Mucosa of descending colon (tissue), 3 donors: Measurements from ENCODE around the gene YTHDF1. TPM values are rescaled to one million over a fixed set of nuclear protein-coding genes. Genes with fewer than 3 reads are reported as not detected.

Experiments
- ATAC-seq: fragments of 200-7000 bp; cut with Tn5 transposase; one replicate; pipeline ENCODE4 v1.9.1; 2020; ENCODE audit warnings: mild to moderate bottlenecking, moderate library complexity
- DNase-seq, 3 donors: peaks; one replicate each; pipeline ENCODE4 v3.0.0-alpha.2; 2020
- H3K36me3 ChIP-seq: fragments of 200-600 bp; one replicate; pipeline ENCODE4 v1.8.0; 2021; ENCODE audit warnings: low read depth, mild to moderate bottlenecking
- H3K4me1 ChIP-seq: fragments of 200-600 bp; one replicate; pipeline ENCODE4 v1.8.0; 2021; ENCODE audit warnings: low read depth, mild to moderate bottlenecking
- H3K4me3 ChIP-seq: fragments of 200-600 bp; one replicate; pipeline ENCODE4 v1.8.0; 2021; ENCODE audit warnings: mild to moderate bottlenecking
- H3K9me3 ChIP-seq: fragments of 200-600 bp; one replicate; pipeline ENCODE4 v1.8.0; 2021; ENCODE audit warnings: mild to moderate bottlenecking
- CTCF ChIP-seq: fragments of 200-600 bp; IDR thresholded peaks from one replicate; pipeline ENCODE4 v1.8.0; 2022; ENCODE audit warnings: antibody characterized with exemption, mild to moderate bottlenecking
- intact Hi-C, 2 donors: fragments of 100-400 bp; cut with DNase I in 1 of 2; cut with micrococcal nuclease in 1 of 2; formaldehyde crosslinking; loops; one replicate each; pipeline versions ENCODE4 v1.11.0 to v1.11.1; 2022; cut with DNase I, micrococcal nuclease
- total RNA-seq, 3 donors: library from RNA; stranded (reverse); fragmentation: NEBNext Ultra II Directional in 2 of 3; extraction: Animal tissue kit (Norgen Biotek cat#: 25700) in 2 of 3; gene quantifications; one replicate each; pipeline versions ENCODE4 v1.2.1 to v1.2.4, GENCODE V29; 2021 to 2023
- donor health status: DM: no; HTN: no; CAD: no; lungs with moderate emphysema.
- donor health status: DM: no; HTN: no; CAD: no.
- donor health status: DM: no; HTN: yes; CAD: no.

YTHDF1 gene
- total RNA-seq, 3 donors from 2014 or later: 32.0 to 37.2 (median 34.2) TPM

- DNase-seq (peak in 1 of 3 donors; percentile 19), ATAC-seq (no peak)
- Histone ChIP-seq H3K36me3 (no peaks in the 10 kb centered on the region), H3K4me1 (no peaks in the 10 kb centered on the region), H3K4me3 (no peak overlapping the region), H3K9me3 (no peaks in the 10 kb centered on the region)
- intact Hi-C loops: no loop called here
- no peak for TF ChIP-seq CTCF
Observed at GRCh38 chr20:63189322-63189642, 26.6 kb downstream of the YTHDF1 start.

DNA sequence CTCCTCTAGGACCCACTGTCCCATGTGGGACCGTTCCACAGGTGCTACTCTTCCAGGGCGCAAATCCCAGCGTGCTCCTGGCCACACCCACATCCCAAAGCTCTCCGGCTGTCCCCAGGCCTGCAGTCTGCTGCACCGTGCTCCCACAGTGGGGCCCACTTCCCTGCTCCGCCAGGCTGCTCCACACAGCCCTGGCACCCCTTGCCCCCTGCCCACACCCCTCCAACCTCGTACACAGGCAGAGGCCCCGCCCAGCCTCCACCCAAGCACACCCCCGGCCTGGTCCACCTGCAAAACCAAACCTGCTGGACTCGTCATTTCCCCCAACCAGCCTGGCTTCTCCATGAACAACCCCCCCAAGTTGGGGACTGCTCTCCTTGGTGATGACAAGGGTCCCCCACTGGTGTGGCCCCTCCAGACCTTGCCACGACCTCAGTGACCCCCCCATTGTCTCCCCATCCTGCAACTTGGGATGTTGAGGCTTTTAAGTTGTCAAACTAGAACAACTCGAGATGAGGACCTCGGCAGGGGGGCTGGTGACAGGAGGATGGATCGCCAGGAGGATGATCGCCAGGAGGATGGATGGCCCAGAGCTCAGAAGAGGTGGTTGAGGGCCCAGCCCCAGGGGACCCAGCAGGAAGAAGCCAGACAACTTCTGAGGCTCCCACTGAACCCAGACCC, 27.1 kb downstream of the YTHDF1 start:
- peak in 1 of 3 donors; percentile 21 for DNase-seq
- H3K4me1 ChIP-seq: no peaks in the 10 kb centered on the region
- no peaks in the 10 kb centered on the region for H3K36me3 ChIP-seq
- TF ChIP-seq CTCF: no peak
- intact Hi-C loops: no loop called here
- no peak overlapping the region for H3K4me3 ChIP-seq
- no peaks in the 10 kb centered on the region for H3K9me3 ChIP-seq
- ATAC-seq: no peak

- no peak for TF ChIP-seq CTCF
- H3K9me3 ChIP-seq: no peaks in the 10 kb centered on the region
- H3K4me3 ChIP-seq: no peak overlapping the region
- intact Hi-C loops: no loop called here
- H3K36me3 ChIP-seq: no peaks in the 10 kb centered on the region
- no peaks in the 10 kb centered on the region for H3K4me1 ChIP-seq
- DNase-seq (no peak), ATAC-seq (no peak)
Observed at GRCh38 chr20:63188159-63188442, 27.8 kb downstream of the YTHDF1 start.

DNA sequence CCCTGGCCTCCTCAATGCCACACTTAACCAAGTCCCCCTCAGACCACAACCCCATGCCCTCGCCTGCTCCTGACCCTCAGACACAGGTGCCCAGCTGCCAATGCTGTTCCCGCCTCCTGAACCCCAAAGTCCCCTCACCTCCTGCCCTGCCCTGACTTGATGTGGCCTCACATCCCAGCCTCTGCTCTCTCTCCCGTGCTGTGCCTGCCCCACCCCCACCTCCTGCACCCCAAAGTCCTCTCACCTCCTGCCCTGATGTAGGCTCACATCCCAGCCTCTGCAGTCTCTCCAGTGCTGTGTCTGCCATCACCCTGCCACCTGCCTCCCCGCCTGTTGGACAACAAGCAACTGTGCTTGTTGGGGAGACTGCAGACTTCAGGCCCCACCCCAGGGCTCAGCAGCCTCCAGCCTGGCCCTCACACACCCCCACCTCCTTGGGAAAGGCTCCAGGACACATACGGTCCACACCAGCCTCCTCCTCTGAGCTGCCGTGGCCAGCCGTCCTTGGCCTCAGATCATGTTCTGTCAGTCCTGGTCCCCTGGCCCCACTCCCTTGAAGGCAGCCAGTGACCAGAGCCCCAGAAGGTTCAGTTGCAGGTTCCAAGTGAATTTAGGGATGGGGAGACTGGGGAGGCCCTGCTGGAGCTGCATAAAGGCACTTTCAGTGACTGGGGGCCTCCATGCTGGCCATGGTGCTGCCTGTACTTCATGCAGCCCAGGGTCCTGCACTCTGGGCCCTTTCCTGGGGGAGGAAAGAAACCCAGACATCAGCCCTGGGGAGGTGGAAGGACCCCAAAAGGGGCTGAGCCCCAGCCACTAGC, 28.4 kb downstream of the YTHDF1 start:
- Histone ChIP-seq H3K9me3 (no peaks in the 10 kb centered on the region), H3K36me3 (no peaks in the 10 kb centered on the region), H3K4me1 (no peaks in the 10 kb centered on the region), H3K4me3 (no peak overlapping the region)
- TF ChIP-seq CTCF: no peak
- DNase-seq: no peak
- intact Hi-C loops: no loop called here
- no peak for ATAC-seq

DNA sequence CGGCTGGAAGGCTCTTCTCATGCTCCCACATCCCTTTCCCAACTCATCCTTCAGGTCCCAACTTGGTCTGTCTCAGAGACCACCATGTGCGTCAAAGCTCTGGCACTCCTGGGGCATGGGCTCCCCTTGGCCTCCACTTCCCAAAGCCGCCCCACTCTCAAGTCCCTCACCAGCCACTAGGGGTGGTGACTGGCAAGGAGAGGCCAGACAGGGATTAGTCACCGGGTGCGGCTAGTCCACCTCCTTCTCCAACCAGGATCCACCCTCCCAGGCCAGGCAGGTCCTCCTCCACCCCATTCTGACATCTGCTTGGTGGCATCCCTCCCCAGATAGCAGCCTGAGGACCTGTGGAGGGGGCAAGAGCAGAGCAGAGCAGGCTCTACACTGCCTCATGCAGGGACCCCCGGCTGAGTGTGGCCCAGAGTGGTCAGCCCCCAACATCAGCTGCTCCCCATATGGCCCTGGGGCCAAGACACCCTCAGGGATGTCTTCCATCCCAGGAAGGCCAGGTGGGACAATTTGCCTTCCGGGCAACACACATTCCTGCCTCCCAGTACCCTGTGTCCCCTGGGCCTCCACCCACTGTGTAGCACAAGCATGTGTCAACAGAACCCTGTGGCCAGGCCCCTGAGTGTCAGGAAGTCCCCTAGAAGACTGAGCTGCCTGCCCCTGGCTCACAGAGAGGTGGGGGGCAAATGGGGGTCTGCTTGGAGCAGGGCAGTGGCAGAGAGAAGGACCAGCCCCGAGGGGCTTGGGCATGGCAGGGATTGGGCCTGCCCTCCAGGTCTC, 29.2 kb downstream of the YTHDF1 start:
- Histone ChIP-seq H3K4me3 (no peak overlapping the region), H3K4me1 (no peaks in the 10 kb centered on the region), H3K9me3 (no peaks in the 10 kb centered on the region), H3K36me3 (no peaks in the 10 kb centered on the region)
- no peak for DNase-seq
- intact Hi-C loops: no loop called here
- no peak for TF ChIP-seq CTCF
- peak; percentile 48 for ATAC-seq
